22Rv1 (cell line): ENCODE measurements around the gene EXOC4.

Experiments
- ZFX ChIP-seq: fragments of 450-650 bp; IDR thresholded peaks from 2 replicates; pipeline ENCODE4 v1.6.1; 2017; ENCODE audit warnings: antibody characterized with exemption, borderline replicate concordance
- TF ChIP-seq, protein P1 (sequence below): fragments of 450-650 bp; IDR thresholded peaks from 2 replicates; pipeline ENCODE4 v1.5.1; 2017; ENCODE audit warnings: mild to moderate bottlenecking

DNA sequence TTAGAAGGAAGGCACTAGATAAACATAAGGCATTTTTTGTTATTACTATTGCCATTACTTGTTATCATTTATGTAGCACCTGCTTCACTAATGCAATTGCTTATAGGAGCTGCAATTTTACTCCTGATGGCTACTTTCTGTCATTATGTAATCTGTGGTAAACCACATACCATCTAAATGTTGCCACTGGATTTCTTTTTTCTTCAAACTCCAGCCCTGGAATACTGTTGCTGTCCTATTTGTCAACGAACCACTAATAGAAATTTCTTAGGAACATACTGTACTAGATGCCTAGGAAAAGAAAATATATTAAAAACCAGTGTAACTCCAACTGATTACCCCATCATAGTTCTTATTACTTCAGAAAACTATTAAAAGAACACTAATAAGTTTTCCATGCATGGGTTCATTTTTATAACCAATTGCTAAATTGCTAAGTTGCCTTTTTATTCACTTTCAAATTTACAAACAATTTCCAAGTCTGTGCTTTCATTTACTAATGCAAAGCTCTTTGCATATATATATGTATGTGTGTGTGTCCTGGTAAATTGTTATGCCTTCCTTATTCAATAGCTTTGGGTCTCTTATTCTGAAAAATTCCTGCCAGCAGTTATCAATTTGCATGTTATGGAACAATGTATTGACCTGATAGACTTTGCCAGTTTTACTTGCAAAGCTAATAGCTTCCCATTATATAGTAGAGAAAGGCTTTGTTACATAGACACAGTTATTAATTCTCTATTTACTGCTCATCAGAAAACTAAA, 287.4 kb downstream of the EXOC4 start:
- TF ChIP-seq, protein P1, sequence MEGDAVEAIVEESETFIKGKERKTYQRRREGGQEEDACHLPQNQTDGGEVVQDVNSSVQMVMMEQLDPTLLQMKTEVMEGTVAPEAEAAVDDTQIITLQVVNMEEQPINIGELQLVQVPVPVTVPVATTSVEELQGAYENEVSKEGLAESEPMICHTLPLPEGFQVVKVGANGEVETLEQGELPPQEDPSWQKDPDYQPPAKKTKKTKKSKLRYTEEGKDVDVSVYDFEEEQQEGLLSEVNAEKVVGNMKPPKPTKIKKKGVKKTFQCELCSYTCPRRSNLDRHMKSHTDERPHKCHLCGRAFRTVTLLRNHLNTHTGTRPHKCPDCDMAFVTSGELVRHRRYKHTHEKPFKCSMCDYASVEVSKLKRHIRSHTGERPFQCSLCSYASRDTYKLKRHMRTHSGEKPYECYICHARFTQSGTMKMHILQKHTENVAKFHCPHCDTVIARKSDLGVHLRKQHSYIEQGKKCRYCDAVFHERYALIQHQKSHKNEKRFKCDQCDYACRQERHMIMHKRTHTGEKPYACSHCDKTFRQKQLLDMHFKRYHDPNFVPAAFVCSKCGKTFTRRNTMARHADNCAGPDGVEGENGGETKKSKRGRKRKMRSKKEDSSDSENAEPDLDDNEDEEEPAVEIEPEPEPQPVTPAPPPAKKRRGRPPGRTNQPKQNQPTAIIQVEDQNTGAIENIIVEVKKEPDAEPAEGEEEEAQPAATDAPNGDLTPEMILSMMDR, result no peak
- no peak for TF ChIP-seq ZFX
